ENCODE measurements around the gene SORCS2.

SORCS2 gene

GRCh38 chr4:7418131-7418943 is 226.0 kb downstream of the SORCS2 start:
- H3K27ac ChIP-seq = no peak overlapping the region
- no peak for TF ChIP-seq CTCF (conservative IDR thresholded peaks at IDR 0.05)

- TF ChIP-seq CTCF (conservative IDR thresholded peaks at IDR 0.05) = no peak
- no peak overlapping the region for H3K27ac ChIP-seq
Measured at GRCh38 chr4:7419961-7420660, 227.8 kb downstream of the SORCS2 start.

GRCh38 chr4:7420661-7421040 is 228.3 kb downstream of the SORCS2 start:
- no peak for TF ChIP-seq CTCF (conservative IDR thresholded peaks at IDR 0.05)
- no peak overlapping the region for H3K27ac ChIP-seq

GRCh38 chr4:7421356-7422150 is 229.2 kb downstream of the SORCS2 start:
- H3K27ac ChIP-seq = no peak overlapping the region
- no peak for TF ChIP-seq CTCF (conservative IDR thresholded peaks at IDR 0.05)

GRCh38 chr4:7422151-7422897 is 230.0 kb downstream of the SORCS2 start:
- no peak for TF ChIP-seq CTCF (conservative IDR thresholded peaks at IDR 0.05)
- H3K27ac ChIP-seq = no peak overlapping the region

GRCh38 chr4:7422898-7423180 is 230.5 kb downstream of the SORCS2 start:
- no peak for TF ChIP-seq CTCF (conservative IDR thresholded peaks at IDR 0.05)

GRCh38 chr4:7423391-7423790 is 231.1 kb downstream of the SORCS2 start:
- TF ChIP-seq CTCF (conservative IDR thresholded peaks at IDR 0.05) = no peak
- H3K27ac ChIP-seq = no peak overlapping the region

More at GRCh38 chr4:7422898-7423180, 230.5 kb downstream of the SORCS2 start:
- H3K27ac ChIP-seq = no peak overlapping the region
